Measurements from ENCODE around the gene SLC35F4. TPM values are rescaled to one million over a fixed set of nuclear protein-coding genes. Genes with fewer than 3 reads are reported as not detected.

The SLC35F4 gene
- total RNA-seq, 2 donors from 2014 or later: not detected

DNA sequence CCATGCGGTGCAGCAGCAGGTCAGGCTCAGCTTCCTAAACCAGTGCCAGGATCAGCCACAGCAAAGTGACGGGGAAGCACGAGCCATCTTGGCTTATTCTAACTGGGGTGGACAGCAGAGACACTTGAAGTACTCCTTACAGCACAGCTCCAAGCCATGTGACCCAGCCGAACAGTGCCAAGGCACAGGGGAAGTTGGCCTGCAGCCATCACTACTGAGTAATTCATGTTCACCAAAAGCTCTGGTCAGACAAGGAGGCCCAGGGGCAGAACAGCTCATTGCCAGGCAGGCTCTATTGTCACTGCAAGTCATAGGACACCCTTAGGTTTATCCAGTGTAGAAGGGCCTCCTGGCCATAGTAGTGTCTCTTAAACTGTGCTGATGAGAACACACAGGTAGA lies 23.4 kb upstream of the SLC35F4 start:
- H3K27me3 ChIP-seq (replicated peaks; ENCODE audit: insufficient read depth): no peaks in the 10 kb centered on the region
- H3K4me3 ChIP-seq: no peak overlapping the region
- H3K27ac ChIP-seq: no peak overlapping the region
- H3K36me3 ChIP-seq: no peaks in the 10 kb centered on the region
- no peaks in the 10 kb centered on the region for H3K9me3 ChIP-seq
- ATAC-seq (ENCODE audit: insufficient number of reproducible peaks, low FRiP score, low read depth) (peak; percentile 46), DNase-seq (ENCODE audit: low spot score) (peak; percentile 11)
- TF ChIP-seq, protein P1, sequence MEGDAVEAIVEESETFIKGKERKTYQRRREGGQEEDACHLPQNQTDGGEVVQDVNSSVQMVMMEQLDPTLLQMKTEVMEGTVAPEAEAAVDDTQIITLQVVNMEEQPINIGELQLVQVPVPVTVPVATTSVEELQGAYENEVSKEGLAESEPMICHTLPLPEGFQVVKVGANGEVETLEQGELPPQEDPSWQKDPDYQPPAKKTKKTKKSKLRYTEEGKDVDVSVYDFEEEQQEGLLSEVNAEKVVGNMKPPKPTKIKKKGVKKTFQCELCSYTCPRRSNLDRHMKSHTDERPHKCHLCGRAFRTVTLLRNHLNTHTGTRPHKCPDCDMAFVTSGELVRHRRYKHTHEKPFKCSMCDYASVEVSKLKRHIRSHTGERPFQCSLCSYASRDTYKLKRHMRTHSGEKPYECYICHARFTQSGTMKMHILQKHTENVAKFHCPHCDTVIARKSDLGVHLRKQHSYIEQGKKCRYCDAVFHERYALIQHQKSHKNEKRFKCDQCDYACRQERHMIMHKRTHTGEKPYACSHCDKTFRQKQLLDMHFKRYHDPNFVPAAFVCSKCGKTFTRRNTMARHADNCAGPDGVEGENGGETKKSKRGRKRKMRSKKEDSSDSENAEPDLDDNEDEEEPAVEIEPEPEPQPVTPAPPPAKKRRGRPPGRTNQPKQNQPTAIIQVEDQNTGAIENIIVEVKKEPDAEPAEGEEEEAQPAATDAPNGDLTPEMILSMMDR (IDR thresholded peaks at IDR 0.05): no peak
- H3K4me1 ChIP-seq (ENCODE audit: control insufficient read depth in 1 of 2, low read depth in 2 of 2): peaks cover 0 to 9% of the 10 kb centered on the region in 2 donors

DNA sequence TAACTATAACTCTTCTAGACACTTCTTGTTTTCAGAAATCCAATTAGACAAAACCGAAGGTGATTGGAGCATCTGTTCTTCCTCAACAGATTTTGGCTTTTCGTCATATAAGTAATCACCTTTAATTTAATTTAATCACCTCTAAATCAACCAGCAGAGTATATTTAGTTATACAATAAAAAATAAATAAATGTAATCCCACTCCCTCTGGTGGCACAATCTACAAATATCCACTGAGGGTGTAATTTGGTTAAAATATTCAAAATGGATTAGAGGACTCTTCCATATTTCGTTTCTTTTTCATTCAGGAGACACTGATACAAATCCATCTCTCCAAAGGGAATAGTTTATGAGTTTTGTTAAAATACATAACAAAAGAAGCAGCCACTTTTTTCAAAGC lies 18.3 kb upstream of the SLC35F4 start:
- Histone ChIP-seq H3K36me3 (no peaks in the 10 kb centered on the region), H3K4me1 (ENCODE audit: control insufficient read depth in 1 of 2, low read depth in 2 of 2) (peaks cover 0 to 2% of the 10 kb centered on the region in 2 donors), H3K27me3 (replicated peaks; ENCODE audit: insufficient read depth) (no peaks in the 10 kb centered on the region), H3K4me3 (no peak overlapping the region), H3K9me3 (no peaks in the 10 kb centered on the region), H3K27ac (no peak overlapping the region)
- ATAC-seq (ENCODE audit: insufficient number of reproducible peaks, low FRiP score, low read depth) (no peak), DNase-seq (ENCODE audit: low spot score) (no peak)
- TF ChIP-seq, protein P1 (IDR thresholded peaks at IDR 0.05): no peak

DNA sequence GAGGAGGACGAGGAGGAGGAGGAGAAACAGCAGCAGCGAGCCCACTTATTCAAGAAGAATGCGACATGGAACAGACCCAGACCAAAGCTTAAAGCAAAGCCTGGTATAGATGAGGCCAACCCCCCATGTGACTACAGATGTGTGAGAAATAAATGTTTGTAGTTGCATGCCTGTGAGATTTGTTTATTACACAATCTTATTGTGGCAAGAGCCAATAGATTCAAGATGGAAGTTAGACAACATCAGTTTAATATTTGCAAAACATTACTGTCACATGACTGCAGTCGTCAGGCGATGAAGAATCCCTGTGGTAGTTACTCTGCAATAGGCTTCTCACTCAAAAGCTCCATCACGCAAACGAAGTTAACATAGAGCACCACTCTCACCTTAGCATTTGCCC lies 17.2 kb upstream of the SLC35F4 start:
- H3K9me3 ChIP-seq: no peaks in the 10 kb centered on the region
- no peaks in the 10 kb centered on the region for H3K27me3 ChIP-seq (replicated peaks; ENCODE audit: insufficient read depth)
- ATAC-seq (ENCODE audit: insufficient number of reproducible peaks, low FRiP score, low read depth): no peak
- no peaks in the 10 kb centered on the region for H3K36me3 ChIP-seq
- no peak overlapping the region for H3K4me3 ChIP-seq
- no peaks in the 10 kb centered on the region for H3K4me1 ChIP-seq (ENCODE audit: control insufficient read depth in 1 of 2, low read depth in 2 of 2)
- TF ChIP-seq, protein P1 (IDR thresholded peaks at IDR 0.05): no peak
- DNase-seq (ENCODE audit: low spot score): no peak
- H3K27ac ChIP-seq: no peak overlapping the region

DNA sequence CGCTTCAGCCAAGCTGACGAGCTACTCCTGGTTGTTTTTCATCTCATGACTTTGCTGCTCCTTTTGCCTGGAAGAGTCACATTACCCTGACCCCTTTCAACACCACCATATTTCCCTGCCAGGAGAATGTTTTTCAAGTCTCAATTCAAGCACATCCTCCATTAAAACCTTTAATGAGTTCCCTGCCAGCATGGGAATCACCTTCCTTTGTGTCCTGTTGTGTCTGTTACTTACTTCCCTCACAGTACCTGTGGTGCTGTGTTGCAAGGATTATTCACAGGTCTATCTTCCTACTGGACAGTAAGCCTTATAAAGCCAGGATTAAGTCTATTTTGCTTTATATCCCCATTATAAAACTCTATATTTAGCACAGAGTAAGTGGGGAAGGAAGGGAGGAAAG lies 13.6 kb upstream of the SLC35F4 start:
- H3K4me3 ChIP-seq: no peak overlapping the region
- TF ChIP-seq, protein P1 (IDR thresholded peaks at IDR 0.05): no peak
- no peak for DNase-seq (ENCODE audit: low spot score)
- no peaks in the 10 kb centered on the region for H3K27me3 ChIP-seq (replicated peaks; ENCODE audit: insufficient read depth)
- H3K36me3 ChIP-seq: no peaks in the 10 kb centered on the region
- H3K9me3 ChIP-seq: no peaks in the 10 kb centered on the region
- no peak for ATAC-seq (ENCODE audit: insufficient number of reproducible peaks, low FRiP score, low read depth)
- H3K4me1 ChIP-seq (ENCODE audit: control insufficient read depth in 1 of 2, low read depth in 2 of 2): peaks cover 0 to 20% of the 10 kb centered on the region in 2 donors
- H3K27ac ChIP-seq: no peak overlapping the region

DNA sequence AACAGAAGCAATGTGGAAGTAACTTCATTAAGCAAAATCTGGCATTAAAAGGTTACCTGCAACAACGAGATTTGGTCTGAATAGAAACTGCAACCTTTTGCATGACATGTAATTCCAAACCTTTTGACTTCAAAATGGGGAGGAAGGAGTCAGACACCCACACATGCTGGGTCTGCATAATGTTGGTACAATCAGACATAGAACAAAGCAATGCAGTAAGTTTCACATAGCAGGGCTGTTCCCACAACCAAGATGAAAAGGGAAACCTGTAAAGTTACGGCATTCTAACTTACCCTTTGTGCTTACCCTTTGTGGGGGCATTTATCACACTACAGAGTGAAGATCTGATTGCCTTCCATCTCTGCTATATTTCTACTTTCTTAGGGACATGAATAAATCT lies 10.1 kb upstream of the SLC35F4 start:
- TF ChIP-seq, protein P1 (IDR thresholded peaks at IDR 0.05): no peak
- Histone ChIP-seq H3K27me3 (replicated peaks; ENCODE audit: insufficient read depth) (no peaks in the 10 kb centered on the region), H3K9me3 (no peaks in the 10 kb centered on the region), H3K27ac (peak overlapping the region in 1 of 2 donors; percentile 44), H3K36me3 (no peaks in the 10 kb centered on the region), H3K4me1 (ENCODE audit: control insufficient read depth in 1 of 2, low read depth in 2 of 2) (peaks cover 0 to 20% of the 10 kb centered on the region in 2 donors), H3K4me3 (no peak overlapping the region)
- no peak for ATAC-seq (ENCODE audit: insufficient number of reproducible peaks, low FRiP score, low read depth)
- no peak for DNase-seq (ENCODE audit: low spot score)
